Activated naive CD8-positive, alpha-beta T cell (primary cell): Measurements from ENCODE around the gene NEUROD1.

Source experiments
- H3K27ac Mint-ChIP-seq: one replicate; pipeline ENCODE4 v1.8.0; 2021; ENCODE audit warnings: mixed read lengths
- H3K27me3 Mint-ChIP-seq: one replicate; pipeline ENCODE4 v1.8.0; 2021; ENCODE audit warnings: mixed read lengths
- H3K36me3 Mint-ChIP-seq: one replicate; pipeline ENCODE4 v1.8.0; 2021; ENCODE audit warnings: mixed read lengths
- H3K4me1 Mint-ChIP-seq: one replicate; pipeline ENCODE4 v1.8.0; 2021; ENCODE audit warnings: low read depth, mixed read lengths
- H3K4me3 Mint-ChIP-seq: one replicate; pipeline ENCODE4 v1.8.0; 2021; ENCODE audit warnings: mild to moderate bottlenecking, mixed read lengths
- H3K9me3 Mint-ChIP-seq: one replicate; pipeline ENCODE4 v1.8.0; 2021; ENCODE audit warnings: low read depth, mixed read lengths

NEUROD1 gene

GRCh38 chr2:181662287-181662686 is 18.0 kb downstream of the NEUROD1 start:
- Mint-ChIP-seq H3K9me3 (peaks cover 18% of the 10 kb centered on the region), H3K36me3 (peaks cover 5% of the 10 kb centered on the region), H3K4me1 (peaks cover under 1% of the 10 kb centered on the region), H3K27me3 (peaks cover 26% of the 10 kb centered on the region), H3K4me3 (no peak overlapping the region), H3K27ac (no peak overlapping the region)

DNA sequence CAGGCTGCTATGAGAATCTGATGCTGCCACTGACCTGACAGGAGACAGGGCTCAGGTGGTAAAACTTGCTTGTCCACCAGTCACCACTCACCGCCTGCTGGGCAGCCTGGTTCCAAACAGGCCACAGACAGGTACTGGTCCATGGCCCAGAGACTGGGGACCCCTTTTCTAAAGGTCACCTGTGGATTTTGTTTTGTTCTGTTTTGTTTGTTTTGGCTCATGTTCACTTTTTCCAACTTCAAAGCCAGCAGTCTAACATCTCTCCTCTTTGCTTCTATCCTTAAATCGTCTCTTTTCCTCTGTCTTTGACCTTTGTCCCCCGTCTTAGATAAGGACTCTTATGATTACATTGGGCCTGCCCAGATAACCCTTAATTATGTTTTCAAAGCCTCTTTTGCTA is 20.1 kb downstream of the NEUROD1 start:
- H3K4me1 Mint-ChIP-seq = peaks cover 7% of the 10 kb centered on the region
- H3K4me3 Mint-ChIP-seq = no peak overlapping the region
- no peaks in the 10 kb centered on the region for H3K9me3 Mint-ChIP-seq
- no peaks in the 10 kb centered on the region for H3K36me3 Mint-ChIP-seq
- H3K27me3 Mint-ChIP-seq = peaks cover 30% of the 10 kb centered on the region
- H3K27ac Mint-ChIP-seq = no peak overlapping the region

- Mint-ChIP-seq H3K27me3 (peaks cover 36% of the 10 kb centered on the region), H3K4me3 (no peak overlapping the region), H3K9me3 (no peaks in the 10 kb centered on the region), H3K27ac (no peak overlapping the region), H3K4me1 (peaks cover 7% of the 10 kb centered on the region), H3K36me3 (no peaks in the 10 kb centered on the region)
Observed at GRCh38 chr2:181658444-181658843, 21.9 kb downstream of the NEUROD1 start.

DNA sequence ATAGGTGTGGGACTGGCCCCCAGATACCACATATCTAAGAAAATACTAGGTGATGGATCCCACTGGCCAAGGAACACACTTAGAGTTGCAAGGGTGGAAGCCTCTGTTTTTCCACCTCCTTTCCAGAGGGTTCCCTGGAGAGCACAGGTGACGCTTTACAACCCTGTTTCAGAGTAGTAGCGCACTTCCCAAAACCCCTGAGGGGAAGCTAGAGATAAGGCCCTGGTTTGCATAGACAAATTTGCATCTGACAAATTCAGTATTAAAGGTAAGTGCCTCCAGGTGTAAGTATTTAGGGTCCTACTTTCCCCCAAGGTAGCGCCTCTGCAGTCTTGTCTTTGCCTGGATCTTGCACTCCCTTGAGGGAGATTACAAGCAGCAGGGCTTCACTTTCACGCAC is 22.9 kb downstream of the NEUROD1 start:
- H3K27me3 Mint-ChIP-seq = peaks cover 41% of the 10 kb centered on the region
- no peak overlapping the region for H3K27ac Mint-ChIP-seq
- H3K4me3 Mint-ChIP-seq = peak overlapping the region; percentile 77
- H3K9me3 Mint-ChIP-seq = no peaks in the 10 kb centered on the region
- no peaks in the 10 kb centered on the region for H3K36me3 Mint-ChIP-seq
- peaks cover 7% of the 10 kb centered on the region for H3K4me1 Mint-ChIP-seq

GRCh38 chr2:181656450-181657291 is 23.6 kb downstream of the NEUROD1 start, which contains the start of gene CERKL:
Gene CERKL, minus strand, starts transcription at chr2:181657105. Its CDS starts 99 bp downstream, at chr2:181657006.
- Mint-ChIP-seq H3K27me3 (peaks cover 41% of the 10 kb centered on the region), H3K36me3 (no peaks in the 10 kb centered on the region), H3K27ac (no peak within 1 kb of the TSS), H3K4me1 (peaks cover 7% of the 10 kb centered on the region), H3K4me3 (peak within 1 kb of the TSS; percentile 85), H3K9me3 (no peaks in the 10 kb centered on the region)

DNA sequence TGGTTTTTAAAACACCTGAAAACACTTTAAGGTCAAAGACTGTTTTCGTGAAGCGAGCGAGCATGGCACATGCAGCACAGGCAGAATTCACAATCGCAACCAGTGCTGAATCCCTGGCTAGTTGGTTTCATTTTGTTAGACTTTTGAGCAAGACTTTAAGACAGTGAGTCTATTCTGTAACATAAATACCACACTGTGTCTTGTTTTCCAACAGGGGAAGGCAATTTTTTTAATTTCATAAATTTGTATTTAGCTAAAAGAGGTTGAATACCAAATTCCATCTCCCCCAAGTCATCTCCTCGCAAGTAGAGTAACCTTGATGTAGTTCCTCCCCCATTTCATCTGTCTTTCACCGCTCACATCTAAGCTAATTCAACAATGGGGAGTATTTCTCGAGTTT is 24.8 kb downstream of the NEUROD1 start:
- no peak overlapping the region for H3K4me3 Mint-ChIP-seq
- no peak overlapping the region for H3K27ac Mint-ChIP-seq
- no peaks in the 10 kb centered on the region for H3K9me3 Mint-ChIP-seq
- no peaks in the 10 kb centered on the region for H3K36me3 Mint-ChIP-seq
- H3K27me3 Mint-ChIP-seq = peaks cover 43% of the 10 kb centered on the region
- peaks cover 7% of the 10 kb centered on the region for H3K4me1 Mint-ChIP-seq

GRCh38 chr2:181649436-181649979 is 30.8 kb downstream of the NEUROD1 start:
- no peak overlapping the region for H3K27ac Mint-ChIP-seq
- H3K27me3 Mint-ChIP-seq = peaks cover 25% of the 10 kb centered on the region
- no peaks in the 10 kb centered on the region for H3K9me3 Mint-ChIP-seq
- no peak overlapping the region for H3K4me3 Mint-ChIP-seq
- no peaks in the 10 kb centered on the region for H3K4me1 Mint-ChIP-seq
- H3K36me3 Mint-ChIP-seq = peaks cover 3% of the 10 kb centered on the region

DNA sequence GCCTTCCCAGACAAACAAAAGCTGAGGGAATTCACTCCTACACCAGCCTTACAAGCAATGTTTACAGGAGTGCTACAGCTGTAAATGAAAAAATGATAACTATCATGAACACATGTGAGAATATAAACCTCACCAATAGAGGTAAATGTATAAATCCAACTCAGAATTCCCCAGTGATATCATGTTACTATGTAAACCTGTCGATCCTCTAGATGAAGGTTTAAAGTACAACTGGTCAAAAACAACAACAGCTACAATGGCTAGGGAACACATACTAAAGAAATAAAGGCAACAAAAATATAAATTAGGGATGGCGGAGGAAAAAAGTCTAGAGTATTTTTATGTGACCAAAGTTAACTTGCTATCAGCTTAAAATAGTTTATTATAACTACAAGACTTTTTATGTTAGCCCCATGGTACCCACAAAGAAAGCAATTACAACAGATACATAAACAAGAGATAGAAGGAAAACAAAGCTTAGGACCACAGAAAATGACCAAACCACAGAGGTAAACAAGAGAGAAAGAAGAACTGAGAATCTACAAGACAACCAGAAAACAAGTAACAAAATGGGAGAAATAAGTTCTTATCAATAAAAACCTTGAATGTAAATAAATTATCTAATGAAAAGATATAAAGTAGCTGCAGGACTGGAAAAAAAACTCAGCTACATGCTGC is 31.7 kb downstream of the NEUROD1 start:
- no peaks in the 10 kb centered on the region for H3K9me3 Mint-ChIP-seq
- peaks cover 24% of the 10 kb centered on the region for H3K27me3 Mint-ChIP-seq
- H3K4me1 Mint-ChIP-seq = no peaks in the 10 kb centered on the region
- H3K36me3 Mint-ChIP-seq = peaks cover 3% of the 10 kb centered on the region
- no peak overlapping the region for H3K27ac Mint-ChIP-seq
- H3K4me3 Mint-ChIP-seq = no peak overlapping the region

DNA sequence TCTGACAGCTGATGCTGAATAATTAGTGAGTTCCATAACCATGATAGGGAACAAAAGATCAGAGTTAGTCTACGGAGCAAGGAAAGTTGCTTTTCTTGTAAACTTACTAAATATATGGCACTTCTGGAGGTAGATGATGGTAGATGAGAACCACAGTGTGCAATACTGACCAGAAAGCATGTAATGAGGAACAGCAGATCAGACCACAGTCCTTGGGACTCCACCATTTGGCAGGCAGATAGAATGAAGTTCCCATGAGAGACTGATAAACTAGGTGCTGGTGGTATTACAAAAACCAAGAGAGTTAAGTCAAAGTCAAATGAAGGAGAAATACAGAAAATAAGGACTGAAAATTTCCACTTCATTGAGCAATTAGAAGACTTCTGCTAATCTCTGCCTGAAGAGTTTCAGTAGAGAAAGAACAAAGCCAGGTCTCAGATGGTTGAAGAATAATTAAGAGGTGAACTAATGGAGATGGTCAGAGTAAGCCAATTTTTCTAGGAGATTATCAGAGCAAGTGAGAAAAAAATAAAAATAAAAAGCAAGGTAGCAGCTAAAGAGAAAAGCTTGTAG is 33.8 kb downstream of the NEUROD1 start:
- Mint-ChIP-seq H3K27ac (no peak overlapping the region), H3K4me3 (no peak overlapping the region), H3K36me3 (peaks cover 3% of the 10 kb centered on the region), H3K27me3 (peaks cover 18% of the 10 kb centered on the region), H3K9me3 (no peaks in the 10 kb centered on the region), H3K4me1 (no peaks in the 10 kb centered on the region)

- no peaks in the 10 kb centered on the region for H3K9me3 Mint-ChIP-seq
Observed at GRCh38 chr2:181643151-181643550, 37.2 kb downstream of the NEUROD1 start.

DNA sequence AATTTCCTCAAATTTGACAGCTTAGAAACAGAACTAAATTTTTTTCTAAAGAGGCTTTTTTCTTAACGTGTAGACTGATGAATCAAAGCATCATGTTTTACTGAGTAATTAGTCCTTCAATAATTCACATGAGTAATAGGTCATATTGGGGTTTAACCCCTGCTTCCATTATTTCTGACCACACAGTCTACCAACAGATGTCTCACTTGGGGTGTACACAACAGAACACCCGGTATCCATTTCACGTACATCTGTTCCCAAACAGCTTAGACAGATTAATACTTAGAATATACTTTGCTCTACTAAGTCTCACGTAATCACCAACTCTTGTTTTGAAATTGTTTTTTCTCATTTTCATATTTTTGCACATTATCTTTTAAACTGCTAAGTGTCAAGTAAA is 38.2 kb downstream of the NEUROD1 start:
- Mint-ChIP-seq H3K27me3 (peaks cover 7% of the 10 kb centered on the region), H3K36me3 (peaks cover 3% of the 10 kb centered on the region), H3K9me3 (no peaks in the 10 kb centered on the region), H3K27ac (no peak overlapping the region), H3K4me1 (no peaks in the 10 kb centered on the region), H3K4me3 (no peak overlapping the region)

More at GRCh38 chr2:181643151-181643550, 37.2 kb downstream of the NEUROD1 start:
- no peak overlapping the region for H3K4me3 Mint-ChIP-seq
- H3K4me1 Mint-ChIP-seq = no peaks in the 10 kb centered on the region
- H3K27ac Mint-ChIP-seq = no peak overlapping the region
- peaks cover 8% of the 10 kb centered on the region for H3K27me3 Mint-ChIP-seq
- peaks cover 3% of the 10 kb centered on the region for H3K36me3 Mint-ChIP-seq

DNA sequence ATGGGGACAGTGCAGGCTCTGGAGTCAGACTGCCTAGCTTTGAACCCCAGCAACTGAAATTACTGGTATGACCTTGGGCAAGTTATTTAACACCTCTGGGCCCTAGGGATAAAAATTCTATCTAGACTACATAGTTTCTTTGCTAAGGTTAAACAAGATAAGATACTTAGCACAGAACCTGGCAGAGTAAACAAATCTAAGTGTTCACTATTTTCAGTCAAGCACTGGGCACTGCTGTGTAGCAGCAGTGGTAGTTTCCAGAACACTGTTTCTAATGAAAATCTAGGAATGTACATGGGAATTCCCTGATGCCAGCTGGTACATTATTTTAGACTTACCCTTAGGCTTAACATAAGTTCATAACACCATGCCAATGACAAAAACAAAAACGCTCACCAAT is 40.6 kb downstream of the NEUROD1 start:
- H3K27me3 Mint-ChIP-seq = peaks cover 2% of the 10 kb centered on the region
- H3K4me1 Mint-ChIP-seq = no peaks in the 10 kb centered on the region
- H3K36me3 Mint-ChIP-seq = no peaks in the 10 kb centered on the region
- no peak overlapping the region for H3K4me3 Mint-ChIP-seq
- no peak overlapping the region for H3K27ac Mint-ChIP-seq
- H3K9me3 Mint-ChIP-seq = no peaks in the 10 kb centered on the region

- Mint-ChIP-seq H3K4me3 (no peak overlapping the region), H3K9me3 (no peaks in the 10 kb centered on the region), H3K4me1 (no peaks in the 10 kb centered on the region), H3K27me3 (no peaks in the 10 kb centered on the region), H3K27ac (no peak overlapping the region), H3K36me3 (no peaks in the 10 kb centered on the region)
Observed at GRCh38 chr2:181632733-181633401, 47.5 kb downstream of the NEUROD1 start.

DNA sequence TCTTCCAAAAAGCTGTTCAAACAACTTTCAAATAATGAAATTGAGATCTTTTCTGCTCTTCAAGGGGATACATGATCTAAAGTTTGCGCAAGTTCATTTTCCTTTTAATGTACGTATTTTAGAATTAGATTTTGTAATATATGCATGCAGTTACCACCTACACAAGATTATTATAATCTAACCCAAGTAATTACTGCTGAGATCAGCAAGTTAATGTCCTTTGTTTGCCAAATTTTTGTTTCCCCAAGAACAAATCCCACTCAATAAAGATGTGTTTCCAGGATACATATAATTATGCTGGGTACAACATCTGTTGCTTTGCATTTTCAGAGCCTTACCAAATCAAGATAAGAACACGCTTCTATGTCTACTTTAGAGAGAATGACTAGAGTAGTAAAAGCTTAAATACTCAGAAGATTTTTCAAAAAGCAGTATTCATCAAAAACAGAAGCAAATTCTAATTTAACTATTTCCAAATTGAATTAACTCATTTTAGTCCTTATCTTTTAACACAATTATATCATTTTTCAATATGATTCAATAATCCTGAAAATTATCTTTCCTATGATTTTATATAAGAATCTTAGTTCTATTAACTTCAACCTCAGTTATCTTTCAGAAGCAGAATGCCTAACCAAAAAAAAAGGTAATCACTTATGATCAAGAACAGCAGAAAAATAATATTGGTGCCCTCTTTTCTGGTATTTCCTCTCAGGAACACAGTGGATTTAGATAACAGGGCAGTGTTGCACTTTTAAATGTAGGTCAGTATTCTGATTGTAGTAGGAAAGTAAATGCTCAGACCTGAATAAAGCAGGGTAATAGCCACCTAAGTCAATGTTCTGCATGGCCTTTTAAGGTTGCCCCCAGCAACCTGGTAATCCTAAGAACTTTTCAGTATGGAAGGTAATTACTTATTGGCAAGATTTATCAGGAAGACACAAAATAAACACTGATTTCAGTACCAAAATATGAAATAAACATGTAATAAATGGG is 51.4 kb downstream of the NEUROD1 start:
- no peaks in the 10 kb centered on the region for H3K9me3 Mint-ChIP-seq
- H3K27me3 Mint-ChIP-seq = peaks cover 4% of the 10 kb centered on the region
- H3K4me3 Mint-ChIP-seq = no peak overlapping the region
- H3K36me3 Mint-ChIP-seq = no peaks in the 10 kb centered on the region
- H3K27ac Mint-ChIP-seq = no peak overlapping the region
- H3K4me1 Mint-ChIP-seq = no peaks in the 10 kb centered on the region
